Measurements from ENCODE around the gene PLAGL1.
"Not testable (repeated sequence)": the region's sequence is repeated elsewhere in the genome, so short reads cannot be mapped to it uniquely, and the experiment has no call there.

The PLAGL1 gene, protein sequence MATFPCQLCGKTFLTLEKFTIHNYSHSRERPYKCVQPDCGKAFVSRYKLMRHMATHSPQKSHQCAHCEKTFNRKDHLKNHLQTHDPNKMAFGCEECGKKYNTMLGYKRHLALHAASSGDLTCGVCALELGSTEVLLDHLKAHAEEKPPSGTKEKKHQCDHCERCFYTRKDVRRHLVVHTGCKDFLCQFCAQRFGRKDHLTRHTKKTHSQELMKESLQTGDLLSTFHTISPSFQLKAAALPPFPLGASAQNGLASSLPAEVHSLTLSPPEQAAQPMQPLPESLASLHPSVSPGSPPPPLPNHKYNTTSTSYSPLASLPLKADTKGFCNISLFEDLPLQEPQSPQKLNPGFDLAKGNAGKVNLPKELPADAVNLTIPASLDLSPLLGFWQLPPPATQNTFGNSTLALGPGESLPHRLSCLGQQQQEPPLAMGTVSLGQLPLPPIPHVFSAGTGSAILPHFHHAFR
- 0.95 to 2.3 (median 2.1) reads per million in 4 donors for total RNA-seq

DNA sequence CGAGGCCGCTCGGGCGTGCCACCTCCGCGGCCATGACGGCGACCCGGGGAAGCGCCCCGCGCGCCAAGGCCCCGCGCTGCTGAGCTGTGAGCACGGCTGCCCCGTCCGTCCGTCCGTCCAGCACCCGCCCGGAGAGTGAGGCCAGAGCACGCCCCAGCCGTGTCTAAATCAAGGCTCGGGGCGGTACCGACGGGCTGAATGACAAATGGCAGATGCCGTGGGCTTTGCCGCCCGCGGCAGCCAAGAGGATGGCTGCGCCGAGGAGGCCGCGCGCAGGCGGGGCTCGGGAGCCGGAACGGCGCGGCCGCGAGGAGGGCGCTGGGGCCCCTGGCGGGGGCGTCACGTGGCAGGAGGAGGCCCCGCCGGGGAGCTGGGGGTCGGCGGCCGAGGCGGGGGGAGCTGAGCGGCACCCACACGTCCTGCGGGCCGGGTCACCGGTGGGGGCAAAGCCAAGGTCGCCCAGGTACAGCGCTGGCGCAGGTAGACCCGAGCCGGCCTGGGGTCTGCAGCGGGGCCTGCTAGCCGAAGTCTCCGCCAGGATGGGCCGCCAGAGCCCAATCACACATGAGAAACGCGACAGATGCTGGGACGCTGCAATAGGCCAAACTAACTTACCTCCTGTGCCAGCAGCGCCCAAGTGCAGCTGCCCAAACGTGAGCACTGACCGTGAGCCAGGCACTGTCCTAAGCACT is at the start of gene PLAGL1:
Gene PLAGL1 (minus strand): TSS at position 140 of the 692 bp plus-strand sequence. CDS start 60,123 bp downstream, outside the sequence.
- peak in 2 of 5 donors; percentile 8 to 12 for DNase-seq

DNA sequence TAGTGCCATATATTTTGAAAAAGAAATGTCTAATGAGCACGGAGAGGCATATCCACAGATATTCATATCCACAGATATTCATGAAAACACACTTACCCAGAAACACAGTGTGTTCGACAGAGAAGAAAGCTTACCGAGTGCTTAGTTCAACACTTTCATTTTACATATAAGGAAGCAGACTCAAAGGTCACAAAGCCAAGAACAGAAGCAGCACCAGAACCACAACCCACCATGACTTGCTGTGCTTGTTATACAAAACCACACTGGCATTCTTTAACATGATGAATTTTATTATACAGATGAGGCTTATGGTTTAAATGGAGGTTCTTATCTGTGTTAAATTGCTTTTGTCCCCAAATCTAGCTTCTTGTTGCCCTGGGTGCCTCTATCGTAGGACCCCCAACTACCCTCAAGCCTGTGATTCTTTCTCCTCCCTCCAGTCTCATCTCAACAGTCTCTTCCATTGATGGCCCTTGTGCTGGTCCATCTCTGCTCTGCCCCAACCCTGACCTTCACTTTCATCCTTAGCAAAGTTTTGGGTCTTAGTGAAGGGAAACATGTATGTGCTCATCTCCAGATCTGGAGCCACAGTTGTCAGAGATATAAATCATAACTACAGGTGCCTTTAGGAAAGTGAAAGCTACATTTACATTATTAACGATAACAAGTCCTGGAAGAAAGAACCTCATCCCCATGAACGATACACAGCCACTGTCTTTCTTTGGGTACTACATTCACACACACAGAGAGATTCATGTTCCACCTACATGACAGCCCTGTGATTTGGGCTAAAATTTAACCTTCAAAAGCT is 47.3 kb upstream of the PLAGL1 start:
- peak in 3 of 5 donors; percentile 10 to 72 (median 33) for DNase-seq

DNA sequence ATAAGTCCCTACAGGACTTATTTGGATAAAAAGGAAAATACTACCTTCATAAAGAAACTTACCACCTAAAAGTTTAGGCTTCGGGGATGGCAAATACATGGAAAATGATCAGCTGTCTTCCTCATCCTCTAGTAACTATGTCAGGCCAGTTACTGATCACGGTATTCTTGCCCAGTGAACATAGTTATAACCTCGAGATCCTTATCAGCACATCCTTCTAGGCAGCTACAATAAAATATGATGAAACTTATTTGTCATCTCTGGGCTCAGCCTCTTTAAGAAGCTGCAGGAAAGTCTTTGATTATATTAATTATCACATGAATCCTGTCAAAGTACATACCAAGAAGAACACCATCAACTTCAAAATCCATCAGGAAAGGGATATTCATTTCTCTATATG is 45.5 kb upstream of the PLAGL1 start:
- peak in 1 of 5 donors; percentile 28 for DNase-seq

DNA sequence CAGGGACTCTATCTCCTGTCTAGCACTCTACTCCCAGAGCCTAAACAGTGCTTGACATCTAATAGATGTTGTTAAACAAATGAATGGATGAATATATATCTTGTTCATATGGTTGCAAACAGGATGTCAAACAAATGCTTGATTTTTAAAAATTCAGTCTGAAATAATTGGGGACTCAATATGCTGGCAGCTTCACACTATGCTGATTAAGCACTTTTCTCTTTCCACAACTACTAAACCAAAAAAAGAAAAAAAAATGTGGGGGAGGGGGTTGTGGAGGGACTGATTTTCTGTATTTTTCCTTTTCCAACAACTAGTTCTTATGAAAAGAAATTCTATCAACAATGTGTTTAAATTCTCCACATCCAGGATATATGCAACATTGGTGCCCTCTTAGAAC is 44.4 kb upstream of the PLAGL1 start:
- no peak for DNase-seq

DNA sequence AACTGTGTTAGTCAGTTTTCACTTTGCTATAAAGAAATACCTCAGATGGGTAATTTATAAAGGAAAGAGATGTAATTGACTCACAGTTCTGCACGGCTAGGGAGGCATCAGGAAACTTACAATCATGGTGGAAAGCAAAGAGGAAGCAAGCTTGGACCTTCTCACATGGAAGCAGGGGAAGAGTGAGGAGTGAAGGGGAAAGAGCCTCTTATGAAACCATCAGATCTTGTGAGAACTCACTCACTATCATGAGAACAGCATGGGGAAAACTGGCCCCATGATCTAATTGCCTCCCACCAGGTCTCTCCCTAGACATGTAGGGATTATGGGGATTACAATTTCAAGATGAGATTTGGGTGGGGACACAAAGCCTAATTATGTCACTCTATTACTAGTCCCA is 41.3 kb upstream of the PLAGL1 start:
- DNase-seq, result no peak

DNA sequence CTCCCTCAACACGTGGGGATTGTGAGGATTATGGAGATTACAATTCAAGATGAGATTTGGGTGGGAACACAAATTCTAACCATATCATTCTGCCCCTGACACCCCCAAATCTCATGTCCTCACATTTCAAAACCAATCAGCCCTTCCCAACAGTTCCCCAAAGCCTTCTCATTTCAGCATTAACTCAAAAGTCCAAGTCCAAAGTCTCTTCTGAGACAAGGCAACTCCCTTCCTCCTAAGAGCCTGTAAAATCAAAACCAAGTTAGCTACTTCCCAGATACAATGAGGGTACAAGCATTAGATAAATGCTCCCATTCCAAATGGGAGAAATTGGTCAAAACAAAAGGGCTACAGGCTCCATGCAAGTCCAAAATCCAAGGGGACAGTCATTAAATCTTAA is 39.6 kb upstream of the PLAGL1 start:
- DNase-seq, result no peak

DNA sequence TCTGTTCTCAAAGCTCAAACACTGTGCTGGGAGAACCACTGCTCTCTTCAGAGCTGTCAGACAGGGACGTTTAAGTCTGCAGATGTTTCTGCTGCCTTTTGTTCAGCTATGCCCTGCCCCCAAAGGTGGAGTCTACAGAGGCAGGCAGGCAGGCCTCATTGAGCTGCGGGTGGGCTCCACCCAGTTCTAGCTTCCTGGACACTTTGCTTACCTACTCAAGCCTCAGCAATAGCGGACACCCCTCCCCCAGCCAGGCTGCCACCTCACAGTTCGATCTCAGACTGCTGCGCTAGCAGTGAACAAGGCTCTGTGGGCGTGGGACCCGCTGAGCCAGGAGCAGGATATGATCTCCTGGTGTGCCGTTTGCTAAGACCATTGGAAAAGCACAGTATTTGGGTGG is 38.6 kb upstream of the PLAGL1 start:
- not testable (repeated sequence) for DNase-seq

DNA sequence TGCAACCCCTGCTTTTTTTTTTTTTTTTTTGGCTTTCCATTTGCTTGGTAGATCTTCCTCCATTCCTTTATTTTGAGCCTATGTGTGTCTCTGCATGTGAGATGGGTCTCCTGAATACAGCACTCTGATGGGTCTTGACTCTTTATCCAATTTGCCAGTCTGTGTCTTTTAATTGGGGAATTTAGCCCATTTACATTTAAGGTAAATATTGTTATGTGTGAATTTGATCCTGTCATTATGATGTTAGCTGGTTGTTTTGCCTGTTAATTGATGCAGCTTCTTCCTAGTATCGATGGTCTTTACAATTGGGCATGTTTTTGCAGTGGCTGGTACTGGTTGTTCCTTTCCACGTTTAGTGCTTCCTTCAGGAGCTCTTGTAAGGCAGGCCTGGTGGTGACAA is 36.9 kb upstream of the PLAGL1 start:
- not testable (repeated sequence) for DNase-seq

DNA sequence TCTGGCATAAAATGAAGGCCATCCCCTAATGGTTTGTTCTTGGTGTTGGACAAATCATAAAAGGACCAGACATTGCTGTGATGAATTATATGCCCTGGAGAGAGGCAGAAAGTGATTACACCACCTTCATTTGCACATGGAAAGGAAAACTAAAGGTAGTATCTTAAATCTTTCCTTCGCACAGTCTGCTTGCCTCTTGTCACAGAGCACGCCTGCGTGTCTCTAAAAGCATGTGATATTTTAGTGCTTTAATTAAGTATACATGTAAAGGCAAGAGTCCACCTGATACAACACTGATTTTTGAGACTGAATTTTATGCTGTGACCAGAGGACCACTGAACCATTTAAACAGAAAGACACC is 28.8 kb upstream of the PLAGL1 start:
- no peak for DNase-seq

DNA sequence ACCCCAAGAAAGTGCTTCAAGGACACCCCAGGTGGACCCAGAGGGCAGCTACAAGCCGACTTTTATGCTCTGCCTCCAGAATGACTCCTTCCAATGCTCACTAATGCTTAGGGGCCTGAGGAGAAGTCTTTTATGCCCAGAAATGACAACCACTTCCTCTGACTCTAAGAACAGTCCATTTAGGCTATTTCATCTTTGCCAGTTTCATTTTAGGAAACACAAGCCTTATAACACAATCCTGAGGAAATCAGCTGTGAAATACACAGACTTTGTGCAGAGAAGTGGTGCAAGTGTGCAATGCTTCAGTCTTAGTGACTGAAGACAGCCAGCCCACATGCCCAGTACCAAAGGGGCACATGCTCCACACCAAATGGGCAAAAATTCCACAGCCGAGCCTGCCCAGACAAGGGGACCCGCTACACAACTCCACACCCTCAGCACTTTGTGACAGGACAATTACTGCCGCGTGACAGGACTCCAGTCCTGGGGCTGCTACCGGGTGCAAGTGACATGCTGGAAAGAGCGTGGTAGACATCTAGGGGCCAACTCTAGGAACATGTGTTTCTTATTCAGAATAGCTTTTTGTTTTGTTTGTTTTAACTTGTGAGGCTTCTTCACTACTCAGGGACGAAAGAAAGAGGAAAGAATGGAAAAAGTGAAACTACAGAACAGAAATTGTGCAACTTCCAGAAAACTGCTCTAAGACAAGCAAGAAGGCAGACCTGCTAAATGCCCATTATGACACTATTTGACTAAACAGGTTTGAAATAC is 28.2 kb upstream of the PLAGL1 start:
- DNase-seq, result peak in 1 of 5 donors; percentile 34

DNA sequence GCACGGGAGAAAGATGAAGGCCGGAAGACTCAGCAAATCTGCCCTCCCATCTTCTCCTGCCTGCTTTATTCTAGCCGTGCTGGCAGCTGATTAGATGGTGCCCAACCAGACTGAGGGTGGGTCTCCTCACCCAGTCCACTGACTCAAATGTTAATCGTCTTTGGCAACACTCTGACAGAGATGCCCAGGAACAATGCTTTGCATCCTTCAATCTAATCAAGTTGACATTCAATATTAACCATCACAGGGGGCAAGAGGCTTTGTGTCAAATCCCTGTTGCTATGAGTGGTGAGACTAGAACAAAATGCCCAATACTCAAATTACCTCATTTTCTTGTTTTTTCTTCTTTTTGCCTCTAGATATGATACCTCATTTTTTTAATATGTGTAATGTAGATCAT is 27.4 kb upstream of the PLAGL1 start:
- no peak for DNase-seq

DNA sequence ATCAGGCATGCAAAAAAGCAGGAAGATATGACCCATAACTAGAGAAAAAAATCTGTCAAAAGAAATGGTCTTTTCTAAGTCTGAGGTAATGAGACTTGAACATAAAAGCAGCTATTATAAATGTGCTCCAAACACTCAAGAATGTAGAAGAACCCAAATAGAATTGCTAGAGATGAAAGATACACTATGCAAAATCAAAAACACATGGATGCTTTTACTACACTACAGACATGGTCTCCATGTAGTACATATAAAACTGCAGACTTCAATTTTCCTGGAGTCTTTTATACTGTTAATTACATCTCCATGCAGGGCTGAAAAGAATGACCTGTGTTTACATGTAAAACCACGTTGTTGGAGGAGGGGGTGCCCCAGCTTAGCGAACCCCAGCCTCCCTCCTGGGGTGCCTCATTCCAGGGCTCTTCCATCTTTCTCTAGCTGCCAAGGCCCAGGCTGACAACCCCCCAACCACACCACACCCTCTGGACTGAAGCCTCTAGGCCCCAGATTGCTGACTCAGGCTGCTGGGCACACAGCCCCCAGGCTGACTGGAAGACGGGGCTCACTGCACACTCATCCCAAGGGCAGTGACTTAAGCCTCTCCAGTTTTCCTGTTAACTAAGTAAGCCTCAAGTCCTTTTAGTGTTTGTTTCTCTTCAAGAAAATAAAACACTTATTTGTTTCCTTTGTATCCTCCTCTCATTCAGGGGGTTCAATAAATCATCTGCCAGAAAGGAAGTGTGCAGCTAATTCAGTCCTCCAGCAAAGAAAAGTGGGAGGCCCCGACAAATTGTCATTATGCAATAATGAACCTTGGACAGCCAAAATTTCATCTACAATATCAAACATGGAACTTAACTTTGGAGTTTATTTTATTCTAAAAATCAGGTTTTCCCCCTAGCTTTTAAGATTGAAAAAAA is 26.0 kb upstream of the PLAGL1 start:
- no peak for DNase-seq

DNA sequence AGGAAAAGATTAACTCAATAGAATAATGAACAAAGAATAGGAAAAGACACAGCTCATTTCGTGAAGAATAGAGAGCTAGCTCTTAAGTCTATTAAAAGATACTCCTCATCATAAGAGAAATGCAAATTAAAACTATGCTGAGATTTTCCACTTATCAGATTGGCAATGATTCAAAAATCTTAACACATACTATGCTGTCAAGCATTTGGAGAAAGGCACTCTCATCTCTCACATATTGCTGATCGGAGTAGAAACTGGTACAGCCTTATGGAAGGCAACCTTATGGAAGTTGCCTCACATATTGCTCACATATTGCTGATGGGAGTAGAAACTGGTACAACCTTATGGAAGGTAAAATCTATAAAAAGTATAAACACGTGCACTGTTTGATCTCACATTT is 21.4 kb upstream of the PLAGL1 start:
- DNase-seq, result no peak

DNA sequence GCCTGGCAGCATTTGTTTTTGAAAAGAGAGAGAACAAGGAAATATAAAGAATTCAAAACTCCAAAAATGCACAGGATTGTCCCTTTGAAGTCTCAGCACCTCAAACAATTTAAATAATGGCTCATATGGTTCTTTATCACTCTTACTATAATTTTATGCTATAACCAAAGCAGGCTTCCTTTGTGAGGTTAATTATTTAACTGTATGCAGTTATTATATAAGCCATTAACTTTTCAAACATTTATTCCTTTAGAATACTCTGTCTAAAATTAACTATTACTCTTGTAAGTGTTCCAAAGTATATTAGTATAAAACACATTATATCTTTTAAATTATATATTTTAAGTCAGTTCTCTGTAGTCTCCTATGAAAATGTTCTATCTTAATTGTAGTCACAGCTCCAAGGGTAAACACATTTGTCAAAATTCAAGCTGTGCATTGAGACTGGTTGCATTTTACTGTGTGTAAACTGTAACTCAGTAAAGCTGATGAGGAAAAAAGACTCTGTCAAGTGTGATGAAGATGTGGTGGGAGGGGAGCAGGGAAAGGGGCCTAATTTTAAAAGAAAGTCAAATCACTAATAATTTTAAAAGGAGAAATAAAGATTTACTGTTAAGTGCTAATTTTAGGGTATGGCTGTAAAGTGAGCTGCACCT is 20.0 kb upstream of the PLAGL1 start:
- DNase-seq, result no peak

DNA sequence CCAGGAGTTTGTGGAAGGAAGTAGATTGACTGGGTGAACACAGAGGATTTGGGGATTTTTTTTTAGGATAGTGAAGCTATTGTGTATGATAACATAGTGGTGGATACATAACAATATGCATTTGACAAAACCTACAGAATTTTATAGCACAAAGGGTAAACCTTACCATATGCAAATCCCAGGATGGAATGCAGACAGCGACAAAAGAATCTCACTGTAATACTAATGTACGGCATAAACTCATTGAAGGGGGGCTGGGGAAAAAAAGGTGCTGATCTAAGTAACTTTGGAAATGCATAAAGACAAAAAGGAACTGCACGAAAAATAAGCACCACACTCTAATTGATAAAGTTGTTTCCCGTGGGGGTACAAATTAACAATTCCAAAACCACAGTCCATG is 15.2 kb upstream of the PLAGL1 start:
- no peak for DNase-seq

DNA sequence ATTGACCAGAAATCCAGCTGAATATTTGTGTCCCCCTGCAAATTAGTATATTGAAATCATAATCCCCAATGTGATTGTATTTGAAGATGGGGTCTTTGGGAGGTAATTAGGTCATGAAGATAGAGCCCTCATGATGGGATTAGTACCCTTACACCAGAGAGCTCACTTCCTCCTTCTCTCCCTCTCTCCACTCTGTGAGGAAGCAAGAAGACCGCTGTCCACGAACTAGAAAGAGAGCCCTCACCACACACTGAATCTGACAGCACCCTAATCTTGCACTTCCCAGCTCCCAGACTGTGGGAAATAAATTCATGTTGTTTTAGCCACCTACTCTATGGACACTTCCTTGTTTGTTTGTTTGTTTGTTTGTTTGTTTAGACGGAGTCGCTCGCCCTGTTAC is 11.9 kb upstream of the PLAGL1 start:
- DNase-seq, result no peak

DNA sequence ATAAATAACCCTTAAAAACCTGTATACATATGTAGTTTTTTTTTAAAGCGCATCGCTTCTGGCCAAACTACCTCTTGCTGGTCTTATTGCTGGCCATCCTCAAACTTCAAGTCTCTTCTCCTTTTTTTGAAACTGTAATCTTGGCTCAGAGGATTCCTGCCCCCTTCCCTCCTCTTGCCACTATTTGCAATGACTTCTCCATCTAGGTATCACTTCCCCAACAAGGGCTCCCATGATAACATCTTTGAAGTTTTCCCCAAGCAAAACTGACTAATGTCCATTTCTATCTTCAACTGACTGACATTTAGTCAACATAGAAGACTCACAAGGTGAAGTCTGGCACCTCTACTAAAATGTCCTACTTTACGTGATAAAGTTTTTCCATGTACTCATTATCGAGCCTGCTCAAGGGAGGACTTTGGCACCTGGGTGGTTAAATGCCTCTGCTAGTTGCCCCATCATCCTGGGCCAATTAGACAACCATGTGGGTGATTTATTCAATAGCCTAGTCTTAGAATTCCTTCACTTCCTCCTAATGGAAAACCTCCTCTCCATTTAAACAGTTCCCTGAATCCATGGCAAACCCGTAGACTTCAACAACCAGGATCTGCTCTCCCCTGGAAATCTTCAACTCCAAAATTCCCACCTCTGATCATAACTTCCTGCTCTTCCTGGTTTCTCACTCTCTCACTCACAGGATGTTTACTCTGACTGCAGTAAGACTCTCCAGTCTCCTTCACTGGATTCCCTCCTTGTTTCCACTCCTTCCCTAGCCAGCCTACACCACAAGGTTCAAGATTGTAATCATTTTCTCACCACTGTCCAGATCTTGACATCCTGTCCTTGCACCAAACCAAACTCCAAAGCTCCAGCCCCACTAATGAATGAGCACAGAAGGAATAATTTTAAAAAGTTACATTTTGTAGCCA is 9.4 kb upstream of the PLAGL1 start:
- DNase-seq, result no peak

DNA sequence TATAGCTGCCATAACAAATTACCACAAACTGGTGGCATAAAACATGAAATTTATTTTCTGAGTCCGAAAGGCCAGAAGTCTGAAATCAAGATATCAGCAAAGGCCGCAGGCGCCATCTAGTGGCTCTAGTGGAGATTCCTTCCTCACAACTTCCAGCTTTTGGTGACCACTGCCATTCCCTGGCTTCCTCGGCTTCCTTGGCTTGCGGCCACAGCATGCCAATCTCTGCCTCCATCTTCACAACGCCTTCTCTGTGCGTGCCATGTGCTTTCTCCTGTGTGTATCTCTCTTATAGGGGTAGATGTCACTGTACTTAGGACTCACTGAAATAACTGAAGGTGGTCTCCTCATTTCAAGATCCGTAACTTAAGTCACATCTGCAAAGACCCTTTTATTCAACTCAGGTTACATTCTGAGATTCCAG is 5.4 kb upstream of the PLAGL1 start:
- peak in 4 of 5 donors; percentile 39 to 61 (median 46) for DNase-seq

DNA sequence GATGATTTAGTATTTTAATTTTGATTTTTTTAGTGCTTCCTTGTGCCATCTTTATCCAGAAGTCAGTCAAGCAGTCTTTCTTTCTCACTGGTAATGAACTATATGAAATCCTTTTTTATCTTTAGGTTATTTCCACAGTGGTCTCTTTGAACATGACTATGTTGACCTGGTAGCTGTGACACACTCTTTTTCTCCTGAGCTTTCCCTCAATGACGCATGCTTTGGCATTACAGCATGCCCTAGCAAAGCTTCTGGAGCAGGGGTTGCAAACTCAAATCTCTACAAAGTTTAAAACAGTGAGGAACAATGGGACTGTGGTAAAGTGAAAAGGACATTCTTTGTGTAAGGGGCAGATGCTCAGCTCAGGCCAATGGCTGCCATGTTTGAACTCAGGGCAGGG is 4.5 kb upstream of the PLAGL1 start:
- no peak for DNase-seq

DNA sequence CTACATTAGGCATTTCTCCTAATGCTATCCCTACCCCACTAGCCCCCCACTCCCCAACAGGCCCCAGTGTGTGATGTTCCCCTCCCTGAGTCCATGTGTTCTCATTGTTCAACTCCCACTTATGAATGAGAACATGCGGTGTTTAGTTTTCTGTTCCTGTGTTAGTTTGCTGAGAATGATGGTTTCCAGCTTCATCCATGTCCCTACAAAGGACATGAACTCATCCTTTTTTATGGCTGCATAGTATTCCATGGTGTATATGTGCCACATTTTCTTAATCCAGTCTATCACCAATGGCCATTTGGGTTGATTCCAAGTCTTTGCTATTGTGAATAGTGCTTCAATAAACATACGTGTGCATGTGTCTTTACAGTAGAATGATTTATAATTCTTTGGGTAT is 1.6 kb upstream of the PLAGL1 start:
- DNase-seq, result not testable (repeated sequence)

All from T-helper 1 cell (primary cell).